ENCODE results near the gene ARHGAP19.

DNA sequence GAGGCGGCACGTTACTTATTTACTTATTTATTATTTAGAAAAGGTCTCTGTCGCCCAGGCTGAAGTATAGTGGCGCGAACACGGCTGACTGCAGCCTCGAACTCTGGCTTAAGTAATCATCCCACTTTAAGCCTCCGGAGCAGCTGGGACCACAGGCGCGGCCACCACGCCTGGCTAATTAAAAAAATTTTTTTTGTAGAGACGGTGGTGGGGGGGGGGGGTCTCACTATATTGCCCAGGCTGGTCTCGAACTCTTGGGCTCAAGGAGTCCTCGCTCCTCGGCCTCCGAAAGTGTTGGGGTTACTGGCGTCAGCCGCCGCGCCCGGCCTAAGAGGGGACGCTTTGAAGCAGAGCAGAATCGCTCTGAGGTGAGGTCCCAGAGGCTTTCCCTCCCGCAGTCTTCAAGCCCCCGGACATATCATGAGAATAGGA is 42.8 kb upstream of the ARHGAP19 start:
- TF ChIP-seq, protein P1, sequence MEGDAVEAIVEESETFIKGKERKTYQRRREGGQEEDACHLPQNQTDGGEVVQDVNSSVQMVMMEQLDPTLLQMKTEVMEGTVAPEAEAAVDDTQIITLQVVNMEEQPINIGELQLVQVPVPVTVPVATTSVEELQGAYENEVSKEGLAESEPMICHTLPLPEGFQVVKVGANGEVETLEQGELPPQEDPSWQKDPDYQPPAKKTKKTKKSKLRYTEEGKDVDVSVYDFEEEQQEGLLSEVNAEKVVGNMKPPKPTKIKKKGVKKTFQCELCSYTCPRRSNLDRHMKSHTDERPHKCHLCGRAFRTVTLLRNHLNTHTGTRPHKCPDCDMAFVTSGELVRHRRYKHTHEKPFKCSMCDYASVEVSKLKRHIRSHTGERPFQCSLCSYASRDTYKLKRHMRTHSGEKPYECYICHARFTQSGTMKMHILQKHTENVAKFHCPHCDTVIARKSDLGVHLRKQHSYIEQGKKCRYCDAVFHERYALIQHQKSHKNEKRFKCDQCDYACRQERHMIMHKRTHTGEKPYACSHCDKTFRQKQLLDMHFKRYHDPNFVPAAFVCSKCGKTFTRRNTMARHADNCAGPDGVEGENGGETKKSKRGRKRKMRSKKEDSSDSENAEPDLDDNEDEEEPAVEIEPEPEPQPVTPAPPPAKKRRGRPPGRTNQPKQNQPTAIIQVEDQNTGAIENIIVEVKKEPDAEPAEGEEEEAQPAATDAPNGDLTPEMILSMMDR (IDR thresholded peaks at IDR 0.05; ENCODE audit: low read length) = no peak
- no peak for TF ChIP-seq EZH2 (optimal IDR thresholded peaks at IDR 0.05; ENCODE audit: low read depth, low read length)
